M059J (cell line): ENCODE data around the gene CLP1. TPM values are rescaled to one million over a fixed set of nuclear protein-coding genes. Genes with fewer than 3 reads are reported as not detected.
"Not testable (repeated sequence)": the region's sequence is repeated elsewhere in the genome, so short reads cannot be mapped to it uniquely, and the experiment has no call there.

ENCODE experiments used
- DNase-seq: peaks from one replicate; pipeline ENCODE4 v3.0.0-alpha.2; 2012; ENCODE audit warnings: low read depth
- total RNA-seq: library from RNA; depleted of rRNA; stranded (reverse); fragments of >200 nt; shearing (Covaris generic); gene quantifications from 2 replicates; pipeline ENCODE4 v1.2.3, GENCODE V29; 2014; rRNA removed

Gene CLP1
- total RNA-seq, 1 experiment from 2014 or later: 30.7 TPM

- no peak for DNase-seq
Observed at GRCh38 chr11:57663975-57664374, 6.4 kb downstream of the CLP1 start.

GRCh38 chr11:57667117-57667735 lies 9.7 kb downstream of the CLP1 start:
- DNase-seq: peak; percentile 98

GRCh38 chr11:57667736-57668433 lies 10.3 kb downstream of the CLP1 start, which contains the start of gene ZDHHC5:
TSS of gene ZDHHC5 (plus strand) at chr11:57668114. CDS start at chr11:57673091, 4,977 bp downstream.
- peak; percentile 98 for DNase-seq

- DNase-seq: peak; percentile 28
Observed at GRCh38 chr11:57668434-57668782, 10.8 kb downstream of the CLP1 start.

GRCh38 chr11:57674251-57674650 lies 16.7 kb downstream of the CLP1 start:
- DNase-seq: no peak

- DNase-seq: no peak
Observed at GRCh38 chr11:57675176-57675941, 17.8 kb downstream of the CLP1 start.

GRCh38 chr11:57679396-57679795 lies 21.8 kb downstream of the CLP1 start:
- no peak for DNase-seq

GRCh38 chr11:57680552-57680874 lies 23.0 kb downstream of the CLP1 start:
- DNase-seq: peak; percentile 66

GRCh38 chr11:57681168-57681567 lies 23.6 kb downstream of the CLP1 start:
- DNase-seq: no peak

GRCh38 chr11:57690474-57690873 lies 32.9 kb downstream of the CLP1 start:
- DNase-seq: not testable (repeated sequence)

GRCh38 chr11:57698843-57699365 lies 41.3 kb downstream of the CLP1 start:
- no peak for DNase-seq

- no peak for DNase-seq
Observed at GRCh38 chr11:57699813-57700212, 42.3 kb downstream of the CLP1 start.

- DNase-seq: no peak
Observed at GRCh38 chr11:57700425-57700824, 42.9 kb downstream of the CLP1 start.

GRCh38 chr11:57703341-57703740 lies 45.8 kb downstream of the CLP1 start:
- no peak for DNase-seq

GRCh38 chr11:57704932-57705331 lies 47.4 kb downstream of the CLP1 start:
- DNase-seq: no peak

- not testable (repeated sequence) for DNase-seq
Observed at GRCh38 chr11:57705432-57705831, 47.9 kb downstream of the CLP1 start.

- DNase-seq: no peak
Observed at GRCh38 chr11:57709802-57710367, 52.3 kb downstream of the CLP1 start.

Other genes starting within 250 kb of the CLP1 start
- gene SLC43A3, start 230.6 kb upstream of the CLP1 start, total RNA-seq: 77.4 and 95.1 TPM in 2 replicates
- gene RTN4RL2, start 197.2 kb upstream of the CLP1 start, total RNA-seq: 0.34 and 0.96 TPM in 2 replicates
- gene SLC43A1, start 142.1 kb upstream of the CLP1 start, total RNA-seq: 4.8 and 6.9 TPM in 2 replicates
- 44.6 and 47.9 TPM in 2 replicates for gene TIMM10, start 127.0 kb upstream of the CLP1 start, total RNA-seq
- gene SMTNL1, start 120.2 kb upstream of the CLP1 start, total RNA-seq: not detected in 2 replicates
- gene UBE2L6, start 90.1 kb upstream of the CLP1 start, total RNA-seq: 269 and 314 TPM in 2 replicates
- 13.0 and 17.0 TPM in 2 replicates for gene SERPING1, start 60.1 kb upstream of the CLP1 start, total RNA-seq
- 0.25 and 0.79 TPM in 2 replicates for gene YPEL4, start 7.8 kb upstream of the CLP1 start, total RNA-seq
- gene ZDHHC5, start 10.4 kb downstream of the CLP1 start, total RNA-seq: 37.4 and 50.8 TPM in 2 replicates
- gene MED19, start 54.5 kb downstream of the CLP1 start, total RNA-seq: 38.3 and 50.0 TPM in 2 replicates
- 155 and 166 TPM in 2 replicates for gene TMX2, start 54.8 kb downstream of the CLP1 start, total RNA-seq
- gene SELENOH, start 83.7 kb downstream of the CLP1 start, total RNA-seq: 275 and 279 TPM in 2 replicates
- not detected in 2 replicates for gene BTBD18, start 94.1 kb downstream of the CLP1 start, total RNA-seq
- gene CTNND1, start 104.0 kb downstream of the CLP1 start, total RNA-seq: 50.5 and 73.8 TPM in 2 replicates